H9 (cell line): ENCODE measurements around the gene CNTN2. TPM values are rescaled to one million over a fixed set of nuclear protein-coding genes. Genes with fewer than 3 reads are reported as not detected.

Experiments used
- DNase-seq: peaks from one replicate; pipeline ENCODE4 v3.0.0-alpha.2; 2017
- H2AFZ ChIP-seq: one replicate; pipeline ENCODE4 v1.6.1; 2013; ENCODE audit warnings: mild to moderate bottlenecking, low read length, control low read depth, moderate library complexity
- H2AK5ac ChIP-seq: 2 replicates; pipeline ENCODE4 v1.6.1; 2013; ENCODE audit warnings: low read length, control low read depth, mixed read lengths; ENCODE audit not compliant: insufficient read length
- H2BK120ac ChIP-seq: one replicate; pipeline ENCODE4 v1.6.1; 2013; ENCODE audit warnings: low read depth, mild to moderate bottlenecking, low read length, control low read depth, inconsistent platforms; ENCODE audit not compliant: poor library complexity, severe bottlenecking
- H2BK12ac ChIP-seq: 2 replicates; pipeline ENCODE4 v1.6.1; 2013; ENCODE audit warnings: low read length, control low read depth, mixed read lengths, low read depth; ENCODE audit not compliant: insufficient read length
- H2BK15ac ChIP-seq: 2 replicates; pipeline ENCODE4 v1.6.1; 2013; ENCODE audit warnings: low read depth, low read length, control low read depth
- H2BK20ac ChIP-seq: one replicate; pipeline ENCODE4 v1.6.1; 2013; ENCODE audit warnings: low read depth, mild to moderate bottlenecking, low read length, control low read depth, inconsistent platforms; ENCODE audit not compliant: poor library complexity, severe bottlenecking
- H2BK5ac ChIP-seq: 2 replicates; pipeline ENCODE4 v1.6.1; 2013; ENCODE audit warnings: low read length, control low read depth, mixed read lengths; ENCODE audit not compliant: insufficient read length
- H3K14ac ChIP-seq: 2 replicates; pipeline ENCODE4 v1.6.1; 2013; ENCODE audit warnings: low read length, control low read depth; ENCODE audit not compliant: insufficient read depth
- H3K18ac ChIP-seq: 2 replicates; pipeline ENCODE4 v1.6.1; 2013; ENCODE audit warnings: low read depth, mild to moderate bottlenecking, mixed read lengths, low read length, control low read depth; ENCODE audit not compliant: insufficient read length
- H3K23ac ChIP-seq: 2 replicates; pipeline ENCODE4 v1.6.1; 2013; ENCODE audit warnings: low read length, control low read depth, mixed read lengths, low read depth; ENCODE audit not compliant: insufficient read length
- H3K23me2 ChIP-seq: 2 replicates; pipeline ENCODE4 v1.6.1; 2013; ENCODE audit warnings: low read depth, mild to moderate bottlenecking, mixed read lengths, low read length, control low read depth; ENCODE audit not compliant: insufficient read length, poor library complexity, severe bottlenecking
- H3K27ac ChIP-seq: 2 replicates; pipeline ENCODE4 v1.5.1; 2013; ENCODE audit warnings: low read length, control low read depth, mixed read lengths, low read depth; ENCODE audit not compliant: insufficient read length
- H3K27me3 ChIP-seq: 2 replicates; pipeline ENCODE4 v1.6.1; 2013; ENCODE audit warnings: low read length, control low read depth, inconsistent platforms; ENCODE audit not compliant: insufficient read depth
- H3K4ac ChIP-seq: 2 replicates; pipeline ENCODE4 v1.6.1; 2013; ENCODE audit warnings: low read depth, mild to moderate bottlenecking, control low read depth, inconsistent platforms, low read length, moderate library complexity
- H3K4me1 ChIP-seq: 2 replicates; pipeline ENCODE4 v1.6.1; 2013; ENCODE audit warnings: low read length, control low read depth, inconsistent platforms; ENCODE audit not compliant: insufficient read depth
- H3K4me2 ChIP-seq: 2 replicates; pipeline ENCODE4 v1.6.1; 2013; ENCODE audit warnings: low read length, control low read depth, mixed read lengths; ENCODE audit not compliant: insufficient read length, insufficient read depth
- H3K56ac ChIP-seq: 2 replicates; pipeline ENCODE4 v1.6.1; 2013; ENCODE audit warnings: low read depth, mild to moderate bottlenecking, mixed read lengths, low read length, control low read depth; ENCODE audit not compliant: insufficient read length
- H3K79me1 ChIP-seq: 2 replicates; pipeline ENCODE4 v1.6.1; 2013; ENCODE audit warnings: low read depth, mild to moderate bottlenecking, moderate library complexity, low read length, control low read depth, inconsistent platforms; ENCODE audit not compliant: insufficient read depth, poor library complexity, severe bottlenecking
- H3K79me2 ChIP-seq: 2 replicates; pipeline ENCODE4 v1.6.1; 2013; ENCODE audit warnings: low read length, control low read depth, inconsistent platforms; ENCODE audit not compliant: insufficient read depth
- H3K9ac ChIP-seq: 2 replicates; pipeline ENCODE4 v1.6.1; 2013; ENCODE audit warnings: low read length, control low read depth, mixed read lengths; ENCODE audit not compliant: insufficient read length; ENCODE audit errors: extremely low read depth
- H3K9me3 ChIP-seq: one replicate; pipeline ENCODE4 v1.6.1; 2013; ENCODE audit warnings: low read depth, low read length, inconsistent platforms; ENCODE audit not compliant: control insufficient read depth
- H3T11ph ChIP-seq: one replicate; pipeline ENCODE4 v1.6.1; 2013; ENCODE audit warnings: mild to moderate bottlenecking, low read length, control low read depth, inconsistent platforms
- H4K20me1 ChIP-seq: one replicate; pipeline ENCODE4 v1.6.1; 2013; ENCODE audit not compliant: control insufficient read depth, insufficient read length, insufficient read depth
- H4K5ac ChIP-seq: 2 replicates; pipeline ENCODE4 v1.6.1; 2013; ENCODE audit warnings: low read depth, mild to moderate bottlenecking, mixed read lengths, low read length, control low read depth; ENCODE audit not compliant: insufficient read length
- H4K8ac ChIP-seq: replicated peaks from 2 replicates; pipeline ENCODE4 v1.6.1; 2013; ENCODE audit warnings: low read length, control low read depth, mixed read lengths, low read depth; ENCODE audit not compliant: insufficient read length
- H4K91ac ChIP-seq: 2 replicates; pipeline ENCODE4 v1.6.1; 2013; ENCODE audit warnings: low read depth, mild to moderate bottlenecking, moderate library complexity, mixed read lengths, low read length, control low read depth; ENCODE audit not compliant: insufficient read length
- H3K27ac Mint-ChIP-seq, 3 experiments: 2 replicates in 2 of 3; 3 replicates in 1 of 3; pipeline ENCODE4 v1.8.0; 2020 to 2021; ENCODE audit warnings: mixed read lengths in 3 of 3, mild to moderate bottlenecking in 1 of 3, moderate library complexity in 1 of 3
- H3K27me3 Mint-ChIP-seq: 2 replicates; pipeline ENCODE4 v1.8.0; 2021; ENCODE audit warnings: low read depth, mild to moderate bottlenecking, moderate library complexity, mixed read lengths
- H3K36me3 Mint-ChIP-seq, 3 experiments: 2 replicates in 2 of 3; 3 replicates in 1 of 3; pipeline ENCODE4 v1.8.0; 2020 to 2021; ENCODE audit warnings: low read depth in 3 of 3, mixed read lengths in 3 of 3; ENCODE audit not compliant: insufficient read depth in 1 of 3
- H3K4me1 Mint-ChIP-seq, 2 experiments: 2 replicates each; pipeline ENCODE4 v1.8.0; 2020; ENCODE audit warnings: mixed read lengths in 2 of 2
- H3K4me3 Mint-ChIP-seq, 2 experiments: 2 replicates in 1 of 2; 3 replicates in 1 of 2; pipeline ENCODE4 v1.8.0; 2020 to 2021; ENCODE audit warnings: mild to moderate bottlenecking in 2 of 2, mixed read lengths in 2 of 2, moderate library complexity in 1 of 2
- H3K9me3 Mint-ChIP-seq, 2 experiments: 2 replicates in 1 of 2; 3 replicates in 1 of 2; pipeline ENCODE4 v1.8.0; 2020; ENCODE audit warnings: mild to moderate bottlenecking in 2 of 2, mixed read lengths in 2 of 2, moderate library complexity in 1 of 2
- WGBS: extraction: QIAGEN DNeasy Blood & Tissue Kit; methylation state at CpG from one replicate; pipeline ENCODE4 v1.1.7; 2013; ENCODE audit warnings: missing lambda C conversion rate, low lambda C conversion rate, mixed read lengths; ENCODE audit not compliant: insufficient read length; ENCODE audit errors: extremely low coverage; 5-methylcytosine and 5-hydroxymethylcytosine counted together
- total RNA-seq: library from RNA; stranded (reverse); gene quantifications from 2 replicates; pipeline ENCODE4 v1.2.1, GENCODE V29; 2021
- TF ChIP-seq, protein P1 (sequence below): fragments of 200-600 bp; sonication (generic); conservative IDR thresholded peaks from 3 replicates; pipeline ENCODE4 v1.8.0; 2021; ENCODE audit warnings: antibody characterized with exemption, mild to moderate bottlenecking

CNTN2 gene
- total RNA-seq, 1 experiment from 2014 or later = 0.42 TPM

DNA sequence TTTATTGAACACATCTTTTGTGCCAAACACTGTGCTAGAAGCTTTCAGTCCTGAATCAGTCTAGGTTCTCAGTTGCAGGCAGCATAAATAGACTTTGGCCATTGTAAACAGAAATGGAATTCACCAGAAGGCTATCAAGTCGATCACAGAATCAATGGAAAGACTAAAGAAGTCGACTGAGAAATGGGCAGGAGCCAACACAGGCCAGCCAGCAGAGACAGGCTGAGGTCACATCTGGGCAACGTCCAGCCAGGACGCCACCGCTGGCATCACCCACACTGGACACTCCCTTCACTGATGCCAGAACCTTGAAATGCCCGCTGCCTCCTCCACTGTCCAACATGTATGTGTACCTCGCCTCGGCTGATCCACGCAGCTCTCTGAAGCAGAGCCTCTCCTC, 5.5 kb upstream of the CNTN2 start:
- Histone ChIP-seq H2BK20ac (no peak overlapping the region), H4K5ac (no peak overlapping the region), H3K79me1 (no peaks in the 10 kb centered on the region), H3K79me2 (no peaks in the 10 kb centered on the region), H3K9me3 (no peaks in the 10 kb centered on the region), H3T11ph (no peak overlapping the region), H3K56ac (no peak overlapping the region), H3K27me3 (no peaks in the 10 kb centered on the region; the same call in 1 of the 2 replicates), H3K4me2 (no peak overlapping the region), H3K27ac (no peak overlapping the region), H2AK5ac (no peak overlapping the region), H2BK15ac (no peak overlapping the region), H3K23me2 (no peaks in the 10 kb centered on the region), H2BK120ac (no peak overlapping the region), H3K23ac (no peak overlapping the region), H3K9ac (no peak overlapping the region), H2BK5ac (no peak overlapping the region), H2BK12ac (no peak overlapping the region), H3K4ac (no peak overlapping the region), H4K8ac (no peak overlapping the region), H2AFZ (no peak overlapping the region), H3K14ac (no peak overlapping the region), H4K91ac (no peak overlapping the region), H4K20me1 (no peaks in the 10 kb centered on the region), H3K18ac (no peak overlapping the region), H3K4me1 (no peaks in the 10 kb centered on the region)
- WGBS = no CpG with 5 or more reads among the region's 9 CpGs
- H3K9me3 Mint-ChIP-seq = no peaks in the 10 kb centered on the region
- no peak for DNase-seq
- H3K4me1 Mint-ChIP-seq = peaks cover 0 to 9% of the 10 kb centered on the region in 2 experiments; a peak in 2 of 4 replicates
- peaks cover 52% of the 10 kb centered on the region for H3K27me3 Mint-ChIP-seq
- no peak overlapping the region for H3K27ac Mint-ChIP-seq
- H3K4me3 Mint-ChIP-seq = no peak overlapping the region
- TF ChIP-seq, protein P1, sequence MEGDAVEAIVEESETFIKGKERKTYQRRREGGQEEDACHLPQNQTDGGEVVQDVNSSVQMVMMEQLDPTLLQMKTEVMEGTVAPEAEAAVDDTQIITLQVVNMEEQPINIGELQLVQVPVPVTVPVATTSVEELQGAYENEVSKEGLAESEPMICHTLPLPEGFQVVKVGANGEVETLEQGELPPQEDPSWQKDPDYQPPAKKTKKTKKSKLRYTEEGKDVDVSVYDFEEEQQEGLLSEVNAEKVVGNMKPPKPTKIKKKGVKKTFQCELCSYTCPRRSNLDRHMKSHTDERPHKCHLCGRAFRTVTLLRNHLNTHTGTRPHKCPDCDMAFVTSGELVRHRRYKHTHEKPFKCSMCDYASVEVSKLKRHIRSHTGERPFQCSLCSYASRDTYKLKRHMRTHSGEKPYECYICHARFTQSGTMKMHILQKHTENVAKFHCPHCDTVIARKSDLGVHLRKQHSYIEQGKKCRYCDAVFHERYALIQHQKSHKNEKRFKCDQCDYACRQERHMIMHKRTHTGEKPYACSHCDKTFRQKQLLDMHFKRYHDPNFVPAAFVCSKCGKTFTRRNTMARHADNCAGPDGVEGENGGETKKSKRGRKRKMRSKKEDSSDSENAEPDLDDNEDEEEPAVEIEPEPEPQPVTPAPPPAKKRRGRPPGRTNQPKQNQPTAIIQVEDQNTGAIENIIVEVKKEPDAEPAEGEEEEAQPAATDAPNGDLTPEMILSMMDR = no peak
- no peaks in the 10 kb centered on the region for H3K36me3 Mint-ChIP-seq
